ENCODE measurements around the gene IPO8. TPM values are rescaled to one million over a fixed set of nuclear protein-coding genes. Genes with fewer than 3 reads are reported as not detected.

The IPO8 gene
- total and polyA plus RNA-seq, 2 of the 8 experiments (the other 6 are each of a cell fraction or from before 2014, with no cell fraction given): 7.2 to 59.8 TPM

- Histone ChIP-seq H3K56ac (replicated peaks; ENCODE audit: insufficient read length, low read depth, low read length) (no peak overlapping the region), H3K36me3 (ENCODE audit: control insufficient read depth in 2 of 4, insufficient read depth in 4 of 4, low read length in 3 of 4) (peaks cover 0 to 31% (median 1%) of the 10 kb centered on the region in 4 experiments; a peak in 3 of 8 replicates), H3K4me1 (replicated peaks in 1 of 4; ENCODE audit: control insufficient read depth in 3 of 4, insufficient read depth in 4 of 4, low read length in 3 of 4) (no peaks in the 10 kb centered on the region; a peak in 4 of 7 replicates), H2AK5ac (ENCODE audit: low read depth, low read length) (no peak overlapping the region), H2BK5ac (ENCODE audit: low read depth, low read length) (no peak overlapping the region), H2BK120ac (replicated peaks; ENCODE audit: low read depth, low read length) (no peak overlapping the region), H4K5ac (ENCODE audit: insufficient read length, low read depth, low read length) (no peak overlapping the region), H3K27ac (ENCODE audit: low read depth, low read length) (no peak overlapping the region), H4K20me1 (replicated peaks in 1 of 2; ENCODE audit: control insufficient read depth in 1 of 2, insufficient read depth in 2 of 2, low read length in 2 of 2) (peaks cover 0 to 5% of the 10 kb centered on the region in 2 experiments), H3K23ac (ENCODE audit: insufficient read length) (no peak overlapping the region), H4K8ac (ENCODE audit: extremely low read depth, insufficient read depth, low read length) (no peak overlapping the region), H3K79me1 (ENCODE audit: low read depth, low read length) (peaks cover 4% of the 10 kb centered on the region), H3K4me2 (ENCODE audit: insufficient read depth in 1 of 2, low read depth in 2 of 2, low read length in 2 of 2) (no peak overlapping the region), H3K9ac (replicated peaks in 1 of 4; ENCODE audit: extremely low read depth in 1 of 4, low read depth in 3 of 4, low read length in 3 of 4) (no peak overlapping the region), H3K4me3 (ENCODE audit: extremely low read depth in 1 of 4, insufficient read depth in 2 of 4, low read depth in 3 of 4, low read length in 4 of 4) (no peak overlapping the region), H3K79me2 (ENCODE audit: control insufficient read depth in 1 of 2, insufficient read depth in 2 of 2, low read length in 2 of 2) (peaks cover 0 to 77% of the 10 kb centered on the region in 2 experiments; a peak in 2 of 4 replicates), H4K91ac (replicated peaks; ENCODE audit: insufficient read length, low read length) (no peak overlapping the region), H3K27me3 (replicated peaks in 1 of 4; ENCODE audit: control insufficient read depth in 3 of 4, extremely low read depth in 1 of 4, insufficient read depth in 3 of 4, low read length in 3 of 4) (no peaks in the 10 kb centered on the region), H3K18ac (ENCODE audit: extremely low read depth, low read length) (no peak overlapping the region), H2BK20ac (ENCODE audit: low read length) (no peak overlapping the region), H3K23me2 (ENCODE audit: low read depth, low read length) (no peaks in the 10 kb centered on the region; the same call in 1 of the 2 replicates), H3K14ac (ENCODE audit: insufficient read length) (no peak overlapping the region), H2BK15ac (ENCODE audit: low read length) (no peak overlapping the region), H3K9me3 (ENCODE audit: insufficient read depth in 2 of 2, low read depth in 1 of 2, low read length in 1 of 2) (no peaks in the 10 kb centered on the region), H3K4ac (replicated peaks; ENCODE audit: insufficient read length, low read depth, low read length) (no peak overlapping the region), H2BK12ac (ENCODE audit: low read depth, low read length) (no peak overlapping the region), H2AFZ (ENCODE audit: low read length) (no peak overlapping the region)
- DNase-seq (ENCODE audit: low read depth in 1 of 2, low spot score in 2 of 2) (no peak), FAIRE-seq (no peak)
- ChIA-PET POLR2A (ENCODE audit: partially characterized antibody) (no interaction called here), CTCF (ENCODE audit: partially characterized antibody) (interaction anchor here (0.6 kb wide), 1 partner anchor 193 kb away, joined by 4 read pairs; no protein-coding TSS in a partner anchor)
- TF ChIP-seq GABPA (IDR thresholded peaks at IDR 0.05; ENCODE audit: borderline replicate concordance, insufficient read depth, low read length) (no peak), GTF2F1 (IDR thresholded peaks at IDR 0.05; ENCODE audit: borderline replicate concordance, low read depth, low read length) (no peak), ZNF274 (IDR thresholded peaks at IDR 0.05; ENCODE audit: borderline replicate concordance, extremely low read depth, low read length) (no peak), CTBP2 (IDR thresholded peaks at IDR 0.05; ENCODE audit: borderline replicate concordance, insufficient read depth, insufficient read length, low read length) (no peak), RXRA (IDR thresholded peaks at IDR 0.05; ENCODE audit: insufficient read depth, low read depth, low read length) (no peak), ATF2 (IDR thresholded peaks at IDR 0.05; ENCODE audit: low read length) (no peak), CBX5 (IDR thresholded peaks at IDR 0.05; ENCODE audit: low read depth, low read length) (no peak), NRF1 (IDR thresholded peaks at IDR 0.05; ENCODE audit: low read depth, low read length) (no peak), TAF1 (IDR thresholded peaks at IDR 0.05; ENCODE audit: low read depth, low read length) (no peak), USF2 (IDR thresholded peaks at IDR 0.05; ENCODE audit: low read length) (no peak), POU5F1 (IDR thresholded peaks at IDR 0.05; ENCODE audit: low read depth, low read length) (no peak), RFX5 (IDR thresholded peaks at IDR 0.05; ENCODE audit: borderline replicate concordance, low read depth, low read length) (no peak)
Observed at GRCh38 chr12:30740274-30740673, 44.6 kb upstream of the IPO8 start.
